ENCODE results near the gene OR5K1. TPM values are rescaled to one million over a fixed set of nuclear protein-coding genes. Genes with fewer than 3 reads are reported as not detected.

Gene OR5K1
- total RNA-seq, 4 donors from 2014 or later: not detected

DNA sequence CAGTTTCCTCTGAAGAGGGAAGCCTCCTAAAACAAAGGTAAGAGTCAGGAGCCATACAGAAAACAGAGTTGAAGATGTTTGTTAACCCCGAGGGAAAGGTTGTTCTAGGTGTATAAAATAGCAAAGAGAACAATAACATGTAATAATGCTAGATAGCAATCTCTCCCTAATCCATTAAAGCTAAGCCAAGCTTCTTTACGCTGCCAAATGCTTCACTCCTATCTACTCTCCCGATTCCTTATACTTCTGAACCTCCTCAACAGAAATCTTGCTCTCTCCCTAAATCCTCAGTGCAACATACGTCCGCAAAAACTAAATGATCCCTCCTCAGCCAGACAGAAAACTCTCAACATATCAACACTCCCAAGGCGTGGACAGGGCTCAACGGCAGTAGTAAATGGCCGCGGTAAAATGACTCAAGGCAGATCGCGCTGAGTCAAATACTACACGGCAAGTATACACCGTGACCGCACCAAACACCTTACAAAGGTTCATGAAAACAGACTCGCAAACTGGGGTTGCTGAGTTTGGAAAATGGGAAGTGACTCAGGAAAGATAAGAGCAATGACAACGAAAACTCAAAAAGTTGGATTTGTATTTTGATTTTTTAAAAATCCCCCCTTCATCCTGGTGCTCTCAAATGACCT lies 59.0 kb downstream of the OR5K1 start:
- Histone ChIP-seq H3K27ac (peak overlapping the region; percentile 85 to 99 (median 95)), H3K27me3 (no peaks in the 10 kb centered on the region), H3K36me3 (peaks cover 3 to 28% of the 10 kb centered on the region in 2 donors), H3K9me3 (no peaks in the 10 kb centered on the region), H3K4me3 (peak overlapping the region; percentile 65 to 68), H3K4me1 (peaks cover 0 to 34% (median 6%) of the 10 kb centered on the region in 3 donors)
- TF ChIP-seq POLR2AphosphoS5 (IDR thresholded peaks at IDR 0.05): no peak
- WGBS, 2 donors (ENCODE audit: low coverage in 1 of 2): 0% methylated on average over 12 to 16 of the region's 16 CpGs
- peak; percentile 29 for ATAC-seq

Other genes starting within 250 kb of the OR5K1 start
- gene OR5H6, start 199.0 kb upstream of the OR5K1 start, total RNA-seq: not detected
- gene OR5H2, start 180.7 kb upstream of the OR5K1 start, total RNA-seq: not detected
- not detected for gene OR5K4, start 109.3 kb upstream of the OR5K1 start, total RNA-seq
- not detected for gene OR5K3, start 72.5 kb upstream of the OR5K1 start, total RNA-seq
- gene OR5K2, start 34.5 kb downstream of the OR5K1 start, total RNA-seq: not detected
- 100 to 1,000 TPM; 117 to 228 (median 183) TPM for gene CLDND1, start 59.7 kb downstream of the OR5K1 start, total RNA-seq
- gene GPR15, start 68.8 kb downstream of the OR5K1 start, total RNA-seq: not detected
- 10 to 100 TPM; 11.7 to 26.1 (median 17.1) TPM for gene CPOX, start 130.4 kb downstream of the OR5K1 start, total RNA-seq

All from gastroesophageal sphincter (tissue), 4 donors.